K562 (cell line): Measurements from ENCODE around the gene ITSN1. TPM values are rescaled to one million over a fixed set of nuclear protein-coding genes. Genes with fewer than 3 reads are reported as not detected.

Source experiments
- ATAC-seq: fragments of 200-7000 bp; cut with Tn5 transposase; 3 replicates; pipeline ENCODE4 v1.9.1; 2020; ENCODE audit warnings: moderate library complexity
- BruUV-seq: library from RNA; stranded (reverse); fragments of 400-500 nt; replicated peaks from 2 replicates; lab custom pipeline; 2021; lab: Mats Ljungman, UMichigan
- CTCF ChIA-PET: fragments of 300-600 bp; formaldehyde crosslinking; extraction: SDS; loops from one replicate; lab custom pipeline; 2021; ENCODE audit warnings: low intra/inter-chr PET ratio; lab: Yijun Ruan, JAX
- POLR2A ChIA-PET: fragments of 300-600, 350-650 bp; sonication (Branson Sonifier 250); formaldehyde crosslinking; extraction: SDS; loops from one replicate; lab custom pipeline; 2021; ENCODE audit warnings: antibody characterized with exemption, inconsistent platforms; lab: Yijun Ruan, JAX
- DNase-seq, 4 experiments: peaks; one replicate each; pipeline versions ENCODE4 v3.0.0 to v3.0.0-alpha.2; 2011 to 2018; ENCODE audit warnings: low spot score in 3 of 4, mixed read lengths in 3 of 4; ENCODE audit errors: extremely low read depth in 1 of 4
- FAIRE-seq: peaks from 2 replicates; lab custom pipeline; 2011; peaks lifted over from hg19 to GRCh38; lab: Jason Lieb, UNC
- H2AFZ ChIP-seq: 2 replicates; pipeline ENCODE4 v1.6.0; 2011; ENCODE audit warnings: low read depth, low read length, control low read depth, inconsistent platforms
- H3K27ac ChIP-seq: fragments of 200-600 bp; 3 replicates; pipeline ENCODE4 v1.8.0; 2011; ENCODE audit warnings: low read depth, mild to moderate bottlenecking, control low read depth, inconsistent platforms, low read length, moderate library complexity, mixed read lengths; ENCODE audit errors: extremely low read depth
- H3K27me3 ChIP-seq, 2 experiments: fragments of 300-600 bp in 1 of 2; 2 replicates in 1 of 2; 3 replicates in 1 of 2; pipeline versions ENCODE4 v1.6.0 to v1.8.0; 2011; ENCODE audit warnings: inconsistent platforms in 2 of 2, low read length in 2 of 2, mild to moderate bottlenecking in 1 of 2, mixed read lengths in 1 of 2, moderate library complexity in 1 of 2; ENCODE audit not compliant: control insufficient read depth in 2 of 2, insufficient read depth in 2 of 2
- H3K36me3 ChIP-seq: fragments of 300-600 bp; 3 replicates; pipeline ENCODE4 v1.8.0; 2011; ENCODE audit warnings: mild to moderate bottlenecking, low read length, inconsistent platforms; ENCODE audit not compliant: control insufficient read depth, insufficient read depth
- H3K4me1 ChIP-seq, 2 experiments: fragments of 200-600 bp in 1 of 2; replicated peaks in 1 of 2; 2 replicates in 1 of 2; 3 replicates in 1 of 2; pipeline versions ENCODE4 v1.5.1 to v1.8.0; 2011; ENCODE audit warnings: inconsistent platforms in 2 of 2, low read length in 2 of 2, mild to moderate bottlenecking in 1 of 2, mixed read lengths in 1 of 2, moderate library complexity in 1 of 2; ENCODE audit not compliant: control insufficient read depth in 2 of 2, insufficient read depth in 2 of 2
- H3K4me2 ChIP-seq: 2 replicates; pipeline ENCODE4 v1.6.1; 2011; ENCODE audit warnings: low read length, control low read depth, inconsistent platforms, mixed read lengths; ENCODE audit not compliant: insufficient read depth
- H3K4me3 ChIP-seq: fragments of 200-600 bp; sonication (generic), shearing (Covaris generic); 2 replicates; pipeline ENCODE4 v1.5.1; 2016; ENCODE audit warnings: control low read depth, inconsistent platforms
- H3K79me2 ChIP-seq: fragments of 200-600 bp; 3 replicates; pipeline ENCODE4 v1.8.0; 2011; ENCODE audit warnings: low read length, inconsistent platforms; ENCODE audit not compliant: control insufficient read depth, insufficient read depth
- H3K9ac ChIP-seq, 2 experiments: 2 replicates each; pipeline versions ENCODE4 v1.6.0 to v1.6.1; 2011; ENCODE audit warnings: low read depth in 2 of 2, low read length in 2 of 2, control low read depth in 1 of 2, inconsistent platforms in 1 of 2, mild to moderate bottlenecking in 1 of 2, mixed read lengths in 1 of 2; ENCODE audit not compliant: insufficient read depth in 1 of 2
- H3K9me1 ChIP-seq: one replicate; pipeline ENCODE4 v1.6.0; 2011; ENCODE audit warnings: inconsistent platforms, mild to moderate bottlenecking, low read length, moderate library complexity; ENCODE audit not compliant: control insufficient read depth, insufficient read depth
- H3K9me3 ChIP-seq: replicated peaks from 2 replicates; pipeline ENCODE4 v1.5.1; 2011; ENCODE audit warnings: low read depth, low read length, inconsistent platforms; ENCODE audit not compliant: control insufficient read depth, insufficient read depth
- H4K20me1 ChIP-seq: replicated peaks from 2 replicates; pipeline ENCODE4 v1.6.1; 2011; ENCODE audit warnings: low read length, inconsistent platforms, mixed read lengths; ENCODE audit not compliant: control insufficient read depth, insufficient read depth
- BACH1 ChIP-seq: fragments of 200-800 bp; sonication (Bioruptor generic); IDR thresholded peaks from 2 replicates; pipeline ENCODE4 v1.6.1; 2016; ENCODE audit warnings: missing genetic modification characterization, missing compliant biosample characterization
- BCOR ChIP-seq: fragments of 450-650 bp; IDR thresholded peaks from 2 replicates; pipeline ENCODE4 v1.6.1; 2016
- C11orf30 ChIP-seq: fragments of 450-650 bp; IDR thresholded peaks from 2 replicates; pipeline ENCODE4 v1.6.1; 2016; ENCODE audit warnings: low read depth, mild to moderate bottlenecking
- CTCF ChIP-seq, 3 experiments: IDR thresholded peaks in 2 of 3; conservative IDR thresholded peaks in 1 of 3; 2 replicates each; pipeline ENCODE4 v1.5.1; 2011 to 2012; ENCODE audit warnings: low read length in 3 of 3, mild to moderate bottlenecking in 3 of 3, control low read depth in 2 of 3, improper control_type of control experiment in 1 of 3, inconsistent platforms in 1 of 3, low read depth in 1 of 3, mixed read lengths in 1 of 3, moderate library complexity in 1 of 3; ENCODE audit not compliant: insufficient read depth in 2 of 3
- ILF3 ChIP-seq: fragments of 450-650 bp; IDR thresholded peaks from 2 replicates; pipeline ENCODE4 v1.6.1; 2018; ENCODE audit warnings: antibody characterized with exemption, mild to moderate bottlenecking, moderate library complexity, borderline replicate concordance
- LEF1 ChIP-seq: fragments of 450-650 bp; IDR thresholded peaks from 2 replicates; pipeline ENCODE4 v1.6.1; 2016; ENCODE audit warnings: mild to moderate bottlenecking
- MEF2D ChIP-seq: conservative IDR thresholded peaks from 2 replicates; pipeline ENCODE4 v1.6.1; 2016; ENCODE audit warnings: low read depth, missing genetic modification characterization, missing compliant biosample characterization
- PHTF2 ChIP-seq: fragments of 250-450 bp; sonication (Bioruptor Pico); IDR thresholded peaks from 2 replicates; pipeline ENCODE4 v1.5.0; 2021; ENCODE audit warnings: mild to moderate bottlenecking
- STAG1 ChIP-seq: sonication (generic); formaldehyde crosslinking; IDR thresholded peaks from 2 replicates; pipeline ENCODE4 v1.5.0; 2020; ENCODE audit warnings: missing genetic modification reagents, borderline replicate concordance
- ZBTB33 ChIP-seq: sonication (generic); formaldehyde crosslinking; IDR thresholded peaks from 2 replicates; pipeline ENCODE4 v1.8.1; 2023; ENCODE audit warnings: mild to moderate bottlenecking, missing genetic modification reagents
- ZFP1 ChIP-seq: fragments of 450-650 bp; formaldehyde crosslinking; IDR thresholded peaks from 2 replicates; pipeline ENCODE4 v1.4.0; 2020; ENCODE audit warnings: mild to moderate bottlenecking, mixed read lengths
- ZNF134 ChIP-seq: fragments of 250-450 bp; sonication (Bioruptor Pico); conservative IDR thresholded peaks from 2 replicates; pipeline ENCODE4 v1.4.0; 2020
- ZNF311 ChIP-seq: fragments of 250-450 bp; sonication (Bioruptor Pico); IDR thresholded peaks from 2 replicates; pipeline ENCODE4 v1.4.0; 2020; ENCODE audit warnings: mild to moderate bottlenecking, moderate library complexity
- ZNF316 ChIP-seq: fragments of 450-650 bp; IDR thresholded peaks from 2 replicates; pipeline ENCODE4 v1.6.1; 2016
- ZNF511 ChIP-seq: sonication (generic); formaldehyde crosslinking; IDR thresholded peaks from 2 replicates; pipeline ENCODE4 v1.8.0; 2022; ENCODE audit warnings: mild to moderate bottlenecking, missing genetic modification reagents
- ZSCAN32 ChIP-seq: fragments of 450-650 bp; formaldehyde crosslinking; IDR thresholded peaks from 2 replicates; pipeline ENCODE4 v1.4.0; 2020; ENCODE audit warnings: mild to moderate bottlenecking, moderate library complexity
- WGBS: fragments of 100-300 bp; shearing (Covaris generic); methylation state at CpG from one replicate; pipeline ENCODE4 v1.1.6; 2016; ENCODE audit warnings: low coverage, mixed read lengths; ENCODE audit not compliant: insufficient coverage; ENCODE audit errors: missing lambda C conversion rate; 5-methylcytosine and 5-hydroxymethylcytosine counted together
- in situ Hi-C: fragments of 300-500 bp; cut with MboI; formaldehyde crosslinking; loops from 4 replicates; pipeline ENCODE4 v1.15.0; 2018; ENCODE audit warnings: inconsistent platforms, mixed read lengths
- intact Hi-C: fragments of 100-400 bp; cut with micrococcal nuclease; formaldehyde crosslinking; loops from 2 replicates; pipeline ENCODE4 v1.14.2; 2022
- polyA plus RNA-seq, 8 experiments: library from polyadenylated mRNA; depleted of rRNA in 4 of 8; stranded (reverse) in 5 of 8; unstranded in 3 of 8; fragments of >200 nt; fragmentation: Nextera tagmentation in 2 of 8; fragmentation: Illumina TruSeq in 1 of 8; extraction: Ambion mirVana in 2 of 8; extraction: Trizol in 1 of 8; gene quantifications; 2 replicates each; pipeline versions ENCODE4 v1.2.1 to v1.2.3, GENCODE V29; 2011 to 2014; ENCODE audit warnings: inconsistent platforms in 1 of 8, missing spikeins in 1 of 8
- total RNA-seq, 7 experiments: library from RNA; depleted of rRNA in 6 of 7; stranded (reverse); fragments of >200 nt in 6 of 7; fragmentation: Illumina TruSeq in 2 of 7; extraction: Trizol in 2 of 7; gene quantifications; 2 replicates each; pipeline versions ENCODE4 v1.2.1 to v1.2.3, GENCODE V29; 2011 to 2021; ENCODE audit warnings: low replicate concordance in 1 of 7

The ITSN1 gene
- total and polyA plus RNA-seq, 9 of the 15 experiments (the other 6 are each of a cell fraction or from before 2014, with no cell fraction given) = 1.1 to 12.6 (median 4.8) TPM

- TF ChIP-seq ZNF311 (no peak), BACH1 (tag) (no peak), MEF2D (tag) (no peak)
- TF ChIP-seq, all 486 proteins: peak for 0
These were observed 69.9 kb downstream of the ITSN1 start (continued) for GRCh38 chr21:33712022-33712803.

GRCh38 chr21:33721081-33721480 lies 78.8 kb downstream of the ITSN1 start:
- no peak overlapping the region for H3K27ac ChIP-seq
- BruUV-seq = no TSS peak
- no peaks in the 10 kb centered on the region for H3K36me3 ChIP-seq
- H3K4me2 ChIP-seq = no peak overlapping the region
- ChIA-PET CTCF (no interaction called here), POLR2A (no interaction called here)
- 32% methylated on average over 2 of the region's 2 CpGs for WGBS
- H3K9ac ChIP-seq = no peak overlapping the region
- H2AFZ ChIP-seq = no peak overlapping the region
- no peaks in the 10 kb centered on the region for H3K27me3 ChIP-seq
- H3K9me3 ChIP-seq = no peaks in the 10 kb centered on the region
- ATAC-seq (no peak), FAIRE-seq (no peak), DNase-seq (no peak)
- H3K79me2 ChIP-seq = no peaks in the 10 kb centered on the region
- in situ Hi-C loops = no loop called here
- intact Hi-C loops = loop anchor here (10.0 kb wide), 1 partner anchor 154 kb away; no protein-coding TSS in a partner anchor
- no peaks in the 10 kb centered on the region for H3K9me1 ChIP-seq
- no peak overlapping the region for H3K4me3 ChIP-seq
- H4K20me1 ChIP-seq = no peaks in the 10 kb centered on the region
- H3K4me1 ChIP-seq = peaks cover 0 to 3% of the 10 kb centered on the region in 2 experiments; a peak in 2 of 5 replicates
- TF ChIP-seq ILF3 (no peak), STAG1 (CRISPR knock-in tag) (no peak), ZNF316 (peak; percentile 86), C11orf30 (peak; percentile 67), CTCF (IDR thresholded peaks at IDR 0.05 in 2 of 3, conservative IDR thresholded peaks at IDR 0.05 in 1 of 3; ENCODE audit: insufficient read depth in 2 of 3, low read depth in 1 of 3, low read length in 3 of 3) (no peak), ZBTB33 (CRISPR knock-in tag) (no peak), LEF1 (no peak), BCOR (no peak), ZSCAN32 (no peak), ZNF134 (no peak), ZFP1 (no peak), PHTF2 (no peak), ZNF511 (CRISPR knock-in tag) (no peak)
